OCI-LY3 (cell line): ENCODE data around the gene PKD1.

Source experiments
- CTCF ChIP-seq: fragments of 200-600, 300-600 bp; sonication (generic); IDR thresholded peaks from 2 replicates; pipeline ENCODE4 v1.5.1; 2014; ENCODE audit warnings: antibody characterized with exemption, low read length, low read depth
- EZH2phosphoT487 ChIP-seq: fragments of 200-600 bp; shearing (Covaris generic); IDR thresholded peaks from 2 replicates; pipeline ENCODE4 v1.6.1; 2018; ENCODE audit warnings: antibody characterized with exemption, mixed run types, low read depth

- TF ChIP-seq CTCF = no peak
- no peak for TF ChIP-seq EZH2phosphoT487
Measured at GRCh38 chr16:2173366-2173765, 37.7 kb upstream of the PKD1 start.
